ENCODE measurements around the gene NPRL2. TPM values are rescaled to one million over a fixed set of nuclear protein-coding genes. Genes with fewer than 3 reads are reported as not detected.

Gene NPRL2
- total RNA-seq, 1 donor from 2014 or later, result 19.1 TPM

DNA sequence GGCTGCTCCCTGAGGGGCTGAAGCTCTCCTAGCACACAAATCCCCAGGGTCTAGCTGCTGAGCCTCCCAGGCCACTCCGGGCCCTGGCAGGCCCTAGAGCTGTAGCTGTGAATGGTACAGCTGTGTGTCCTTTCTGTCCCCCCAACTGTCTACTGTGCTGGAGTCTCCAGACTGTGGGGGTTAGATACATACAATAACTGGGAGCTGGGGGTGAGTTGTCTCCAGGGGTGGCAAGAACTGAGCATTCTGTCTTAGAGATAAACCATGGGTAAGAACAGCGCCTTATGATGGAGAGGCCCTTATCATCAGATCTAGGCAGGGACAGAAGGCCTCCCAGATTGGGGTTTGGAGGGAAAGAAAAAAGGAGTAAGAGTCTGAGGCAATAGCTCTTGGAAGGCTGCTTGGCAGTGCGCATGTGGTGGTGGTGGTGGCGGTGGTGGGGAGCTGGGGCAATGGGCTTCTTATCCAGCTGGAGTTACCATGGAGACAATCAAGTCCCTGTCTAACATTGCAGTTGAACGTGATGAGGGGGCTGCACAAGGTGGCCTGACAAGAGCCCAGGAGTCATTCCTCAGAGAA, 3.7 kb upstream of the NPRL2 start:
- intact Hi-C loops (cut with DNase I), result loop anchor here (5.0 kb wide), 2 partner anchors 258 to 1148 kb away; partner anchors contain the start of genes CISH and DCAF1

DNA sequence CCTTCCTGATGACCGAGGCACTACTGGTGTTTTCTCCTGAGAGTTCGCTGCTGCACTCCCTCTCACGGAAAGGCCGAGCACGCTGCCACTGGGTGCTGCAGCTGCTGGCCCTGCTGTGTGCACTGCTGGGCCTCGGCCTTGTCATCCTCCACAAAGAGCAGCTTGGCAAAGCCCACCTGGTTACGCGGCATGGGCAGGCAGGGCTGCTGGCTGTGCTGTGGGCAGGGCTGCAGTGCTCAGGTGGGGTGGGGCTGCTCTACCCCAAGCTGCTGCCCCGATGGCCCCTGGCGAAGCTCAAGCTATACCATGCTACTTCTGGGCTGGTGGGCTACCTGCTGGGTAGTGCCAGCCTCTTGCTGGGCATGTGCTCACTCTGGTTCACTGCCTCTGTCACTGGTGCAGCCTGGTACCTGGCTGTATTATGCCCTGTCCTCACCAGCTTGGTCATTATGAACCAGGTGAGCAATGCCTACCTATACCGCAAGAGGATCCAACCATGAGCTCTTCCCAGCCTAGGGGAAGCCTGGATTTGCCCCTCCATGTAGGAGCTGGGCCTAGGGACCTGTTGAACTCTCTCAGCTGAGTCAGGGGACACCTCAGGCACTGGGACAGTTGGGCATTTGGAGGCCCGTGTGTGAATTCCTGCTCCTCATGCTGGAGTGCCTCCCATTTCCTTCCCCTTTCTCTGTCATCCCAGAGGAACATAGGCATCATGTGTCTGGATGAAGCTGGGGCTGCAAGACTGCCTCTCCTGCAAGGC, 2.9 kb upstream of the NPRL2 start:
- intact Hi-C loops (cut with DNase I), result loop anchor here (5.0 kb wide), 2 partner anchors 259 to 1149 kb away; partner anchors contain the start of genes CISH and DCAF1
- DNase-seq (ENCODE audit: low spot score), result no peak

More for the DNA sequence above, 3.7 kb upstream of the NPRL2 start:
- no peak for DNase-seq (ENCODE audit: low spot score)

DNA sequence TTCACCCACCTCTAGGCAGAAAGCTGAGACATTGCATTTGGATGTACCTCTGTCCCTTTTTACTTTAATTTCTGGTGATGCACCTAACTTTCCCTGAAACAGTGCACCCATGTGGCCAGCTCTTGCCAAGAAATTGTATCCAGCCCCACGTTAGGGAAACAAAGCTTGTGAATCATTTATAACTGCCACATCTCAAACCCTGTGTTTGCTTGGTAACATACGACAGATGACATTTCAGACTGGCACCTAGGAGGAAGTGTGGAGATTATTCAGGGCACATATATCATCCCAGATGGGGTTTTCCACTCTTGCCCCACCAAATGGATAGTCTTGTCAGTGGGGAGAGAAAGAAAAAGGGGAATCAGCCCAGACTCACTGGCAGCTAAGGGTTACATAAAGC, 2.2 kb upstream of the NPRL2 start:
- no peak for DNase-seq (ENCODE audit: low spot score)
- intact Hi-C loops (cut with DNase I), result loop anchor here (5.0 kb wide), 2 partner anchors 260 to 1150 kb away; partner anchors contain the start of genes CISH and DCAF1

DNA sequence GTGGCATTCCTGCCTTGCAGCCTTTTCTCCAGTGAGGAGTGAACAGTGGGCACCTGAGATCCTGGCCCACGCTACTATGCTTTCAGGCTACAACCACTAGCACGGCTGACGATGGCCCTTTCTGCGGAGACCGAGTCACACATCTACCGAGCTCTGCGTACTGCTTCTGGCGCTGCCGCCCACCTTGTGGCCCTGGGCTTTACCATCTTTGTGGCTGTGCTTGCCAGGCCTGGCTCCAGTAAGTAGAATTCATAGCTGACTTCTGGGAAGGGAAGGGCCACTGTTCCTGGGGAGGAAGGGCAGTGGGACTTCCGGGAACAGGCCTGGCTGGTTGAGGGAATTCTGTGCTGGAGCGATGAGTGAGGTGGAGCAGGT, 735 bp upstream of the NPRL2 start:
- no peak for DNase-seq (ENCODE audit: low spot score)
- intact Hi-C loops (cut with DNase I), result loop anchor here (1.0 to 5.0 kb wide), 3 partner anchors 8 to 1151 kb away; partner anchors contain the start of genes CISH, DCAF1 and TMEM115

DNA sequence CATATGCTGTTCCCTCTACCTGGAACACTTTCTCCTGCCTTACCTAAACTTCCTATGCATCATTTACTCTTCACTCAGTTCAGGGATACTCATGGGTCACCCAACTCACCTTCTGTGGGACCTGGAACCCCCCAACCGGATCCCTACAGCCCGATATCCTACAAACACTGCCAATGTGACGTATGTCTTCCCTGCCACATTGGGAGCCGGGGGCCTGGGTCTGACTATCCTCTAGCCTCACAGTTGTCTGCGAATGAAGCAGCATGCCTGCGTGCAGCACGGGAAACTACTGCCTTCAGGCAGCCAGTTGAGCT, 405 bp downstream of the NPRL2 start:
- intact Hi-C loops (cut with DNase I), result loop anchor here (5.0 kb wide), 2 partner anchors 262 to 1152 kb away; partner anchors contain the start of genes CISH and DCAF1
- no peak for DNase-seq (ENCODE audit: low spot score)

DNA sequence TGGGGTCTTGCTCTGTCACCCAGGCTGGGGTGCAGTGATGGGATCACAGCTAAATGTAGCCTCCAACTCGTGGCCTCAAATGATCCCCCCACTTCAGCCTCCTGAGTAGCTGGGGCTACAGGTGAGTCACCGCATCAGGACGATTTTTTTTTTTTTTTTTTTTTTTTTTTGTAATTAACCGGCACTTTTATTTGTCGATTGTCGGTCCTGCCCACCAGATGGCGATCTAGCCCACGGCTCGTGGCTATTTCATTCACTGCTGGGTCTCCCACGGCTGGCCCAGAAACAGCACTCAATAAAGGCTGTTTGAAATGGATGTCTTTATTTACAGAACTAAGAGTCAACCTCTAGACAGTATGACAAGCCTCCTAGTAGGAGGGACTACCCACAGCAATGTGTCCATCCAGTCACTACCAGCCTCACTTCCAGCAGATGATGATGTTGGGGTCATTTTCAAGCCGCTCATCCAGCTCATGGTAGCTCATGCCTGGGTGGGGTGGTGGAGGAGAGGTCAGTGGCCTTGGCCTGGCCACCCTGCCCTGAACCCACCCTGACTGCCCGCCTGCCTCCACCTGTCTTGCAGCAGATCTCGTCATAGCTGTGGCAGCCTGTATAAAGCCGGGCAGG, 3.3 kb downstream of the NPRL2 start:
- no peak for DNase-seq (ENCODE audit: low spot score)
- intact Hi-C loops (cut with DNase I), result loop anchor here (2.0 kb wide), 1 partner anchor 196 kb away; no protein-coding TSS in a partner anchor

DNA sequence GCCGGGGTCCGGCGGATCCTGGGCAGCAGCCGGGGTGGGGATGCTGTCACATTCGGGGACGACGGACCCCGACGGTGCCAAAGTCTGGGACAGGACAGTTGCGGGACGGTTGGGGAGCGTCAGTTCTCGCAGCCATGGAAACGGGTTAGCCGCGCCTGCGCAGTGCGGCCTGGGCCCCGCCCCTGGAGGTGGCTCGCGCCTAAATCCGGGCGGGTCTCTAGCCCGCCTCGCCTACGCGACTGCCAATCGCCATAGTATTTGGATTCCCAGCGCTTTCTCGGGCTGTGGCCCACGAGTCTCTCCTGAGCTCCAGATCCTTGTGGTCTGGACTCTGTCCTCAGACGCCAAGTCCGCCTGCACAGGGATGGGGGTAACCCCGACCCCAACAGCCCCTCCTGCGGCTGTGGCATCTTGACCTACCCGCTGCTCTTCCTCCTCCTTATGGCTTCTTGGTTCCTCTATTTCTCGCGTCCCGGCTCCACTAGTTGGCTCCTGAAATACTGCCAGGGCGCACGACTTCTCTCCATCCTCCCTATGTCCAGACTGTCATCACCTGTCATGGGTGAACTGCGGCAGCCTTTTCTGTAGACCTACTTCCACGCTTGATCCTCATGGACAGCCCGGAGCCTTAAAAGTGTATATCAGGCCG, 4.9 kb downstream of the NPRL2 start, which contains the start of gene ZMYND10:
TSS of gene ZMYND10 (minus strand) at position 147 of the 649 bp plus-strand sequence. CDS start 153 bp downstream, outside the sequence.
- intact Hi-C loops (cut with DNase I), result loop anchor here (2.0 kb wide), 1 partner anchor 197 kb away; no protein-coding TSS in a partner anchor
- peak; percentile 88 for DNase-seq (ENCODE audit: low spot score)

DNA sequence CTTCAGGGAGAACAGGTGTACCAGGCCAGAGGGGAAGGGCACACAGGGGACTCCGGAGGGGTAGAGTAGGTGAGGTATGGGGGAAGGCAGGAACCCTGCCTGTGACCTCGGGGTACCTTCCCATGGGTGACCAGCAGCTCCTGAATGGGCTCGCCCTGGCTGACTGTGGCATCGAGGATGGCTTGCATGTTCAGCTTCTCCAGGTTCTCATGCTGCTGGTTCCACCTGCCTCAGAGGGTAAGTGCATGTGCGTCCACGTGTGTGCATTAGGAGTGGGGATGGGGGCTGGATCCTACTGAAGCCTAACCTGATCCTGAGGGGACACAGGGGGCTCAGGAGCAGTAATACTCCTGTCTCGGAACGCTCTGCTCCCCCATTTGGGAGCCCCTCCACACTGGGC, 5.6 kb downstream of the NPRL2 start:
- DNase-seq (ENCODE audit: low spot score), result no peak
- intact Hi-C loops (cut with DNase I), result no loop called here

DNA sequence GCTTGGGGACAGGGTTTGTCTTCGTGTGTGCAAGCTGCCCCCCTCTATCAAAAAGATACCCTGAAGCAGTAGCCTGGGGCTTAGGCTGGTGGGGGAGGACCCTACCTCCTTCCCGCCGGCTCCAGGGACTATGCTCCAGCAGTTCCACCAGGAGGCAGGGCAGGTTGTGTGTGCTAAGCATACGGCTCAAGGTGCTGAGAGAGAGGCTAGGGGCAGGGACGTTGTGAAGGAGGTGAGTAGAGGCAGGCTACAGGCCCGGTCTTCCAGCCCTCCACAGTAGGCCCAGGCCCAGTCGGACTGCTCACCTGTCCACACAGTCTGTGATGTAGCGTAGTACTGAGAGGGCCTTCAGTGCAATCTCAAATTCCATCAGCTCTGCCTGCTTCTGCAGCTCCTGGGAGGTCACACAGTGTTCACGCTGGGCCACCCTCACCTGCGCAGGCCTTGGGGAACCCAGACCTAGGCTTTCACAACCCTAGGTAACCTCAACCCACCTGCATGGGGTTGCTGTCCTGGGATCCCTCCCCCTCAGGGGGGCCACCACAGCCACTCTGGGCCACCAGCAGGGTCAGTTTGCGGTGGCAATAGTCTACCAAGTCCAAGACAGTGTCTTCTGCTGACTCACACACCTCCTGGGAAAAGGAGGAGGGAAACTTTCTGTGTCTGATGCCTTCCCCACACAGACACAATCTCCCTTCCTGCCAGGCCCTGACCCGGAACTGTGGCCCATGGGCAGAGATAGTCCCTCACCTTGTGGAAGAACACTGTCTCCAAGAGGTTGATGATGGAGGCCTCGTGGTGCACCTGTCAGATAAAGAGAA, 7.6 kb downstream of the NPRL2 start:
- intact Hi-C loops (cut with DNase I), result no loop called here

DNA sequence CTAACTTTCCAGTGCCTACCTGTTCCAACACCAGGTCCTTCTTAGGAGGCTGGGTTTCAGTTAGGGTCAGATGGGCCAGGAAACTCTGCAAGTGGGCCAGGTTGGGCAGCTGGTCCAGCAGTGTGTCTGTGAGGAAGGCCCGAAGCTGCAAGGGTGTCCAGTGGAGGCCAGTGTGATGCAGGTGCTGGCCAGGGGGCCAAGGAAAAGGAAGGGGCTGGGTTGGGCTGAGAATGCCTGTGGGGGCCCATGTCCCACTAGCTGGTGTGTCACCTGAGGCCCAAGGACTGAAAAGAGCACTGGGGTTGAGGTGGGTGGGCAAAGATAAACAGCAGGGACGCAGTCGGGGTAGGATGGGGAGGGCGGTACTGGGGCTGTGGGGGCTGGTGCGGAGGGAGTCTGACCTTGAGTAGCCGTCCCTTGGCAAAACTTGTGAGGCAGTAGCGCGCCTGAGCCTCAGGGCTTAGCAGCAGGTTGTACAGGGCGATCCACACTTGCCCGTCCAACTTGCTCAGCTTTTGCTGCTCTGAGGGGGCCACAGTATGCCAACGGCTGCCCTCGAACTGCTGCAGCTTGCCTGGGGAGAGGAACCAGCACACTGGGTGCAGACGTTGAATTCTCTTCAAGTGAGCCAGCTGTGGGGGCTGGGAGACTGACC, 8.5 kb downstream of the NPRL2 start:
- intact Hi-C loops (cut with DNase I), result no loop called here
- DNase-seq (ENCODE audit: low spot score), result no peak

More for the DNA sequence above, 7.6 kb downstream of the NPRL2 start:
- no peak for DNase-seq (ENCODE audit: low spot score)

DNA sequence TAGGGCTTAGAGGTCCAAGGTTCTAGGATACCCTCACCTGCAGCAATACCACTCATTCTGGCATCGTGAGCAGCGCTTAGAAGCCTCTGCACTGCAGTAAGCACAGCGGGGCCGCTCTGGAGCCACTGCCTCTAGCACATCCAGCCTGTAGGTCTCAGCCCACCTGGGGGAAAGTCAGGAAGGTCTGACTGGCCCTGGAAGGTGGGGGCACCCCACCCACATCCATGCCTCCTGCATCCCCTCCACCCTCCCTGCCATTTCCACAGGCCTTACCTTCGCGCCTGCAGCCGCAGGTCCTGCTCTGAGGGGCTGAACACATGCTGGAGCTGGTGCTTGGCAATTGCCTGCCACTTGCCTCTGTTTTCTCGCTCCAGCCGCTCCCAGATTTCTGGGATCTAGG, 9.0 kb downstream of the NPRL2 start:
- intact Hi-C loops (cut with DNase I), result no loop called here
- no peak for DNase-seq (ENCODE audit: low spot score)

DNA sequence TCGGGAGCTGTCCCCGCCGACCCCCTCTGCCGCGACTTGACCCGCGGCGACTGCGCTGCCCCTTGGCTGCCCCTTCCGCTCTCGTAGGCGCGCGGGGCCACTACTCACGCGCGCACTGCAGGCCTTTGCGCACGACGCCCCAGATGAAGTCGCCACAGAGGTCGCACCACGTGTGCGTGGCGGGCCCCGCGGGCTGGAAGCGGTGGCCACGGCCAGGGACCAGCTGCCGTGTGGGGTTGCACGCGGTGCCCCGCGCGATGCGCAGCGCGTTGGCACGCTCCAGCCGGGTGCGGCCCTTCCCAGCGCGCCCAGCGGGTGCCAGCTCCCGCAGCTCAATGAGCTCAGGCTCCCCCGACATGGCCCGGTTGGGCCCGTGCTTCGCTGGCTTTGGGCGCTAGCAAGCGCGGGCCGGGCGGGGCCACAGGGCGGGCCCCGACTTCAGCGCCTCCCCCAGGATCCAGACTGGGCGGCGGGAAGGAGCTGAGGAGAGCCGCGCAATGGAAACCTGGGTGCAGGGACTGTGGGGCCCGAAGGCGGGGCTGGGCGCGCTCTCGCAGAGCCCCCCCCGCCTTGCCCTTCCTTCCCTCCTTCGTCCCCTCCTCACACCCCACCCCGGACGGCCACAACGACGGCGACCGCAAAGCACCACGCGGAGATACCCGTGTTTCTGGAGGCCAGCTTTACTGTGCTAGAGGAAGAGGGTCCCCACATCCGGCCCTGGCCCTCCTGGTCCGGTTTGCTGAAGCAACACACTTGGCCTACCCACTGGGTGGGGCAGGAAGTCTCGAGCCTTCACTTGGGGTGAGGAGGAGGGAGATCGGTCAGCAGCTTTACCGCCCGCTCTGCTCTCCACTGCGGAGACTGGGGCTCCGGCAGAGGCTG, 9.9 kb downstream of the NPRL2 start, which contains the start of gene RASSF1:
TSS of gene RASSF1 (minus strand) at position 389 of the 882 bp plus-strand sequence. CDS start at position 358, 31 bp downstream.
- intact Hi-C loops (cut with DNase I), result no loop called here
- peak; percentile 87 for DNase-seq (ENCODE audit: low spot score)

DNA sequence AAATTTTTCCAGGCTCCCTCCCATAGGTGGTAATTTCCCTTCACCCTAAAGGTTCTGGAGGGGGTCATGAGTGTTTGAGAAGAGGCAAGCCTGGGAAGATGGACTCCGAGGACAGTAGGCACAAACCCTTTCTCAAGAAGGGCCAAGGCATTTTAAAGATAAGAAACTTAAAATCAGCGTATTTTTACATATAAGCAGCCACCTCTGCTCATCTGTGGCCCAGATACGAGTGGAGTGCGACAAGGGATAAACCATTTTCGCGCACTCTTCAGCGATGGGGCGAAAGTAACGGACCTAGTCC, 10.5 kb downstream of the NPRL2 start:
- intact Hi-C loops (cut with DNase I), result no loop called here
- DNase-seq (ENCODE audit: low spot score), result no peak

DNA sequence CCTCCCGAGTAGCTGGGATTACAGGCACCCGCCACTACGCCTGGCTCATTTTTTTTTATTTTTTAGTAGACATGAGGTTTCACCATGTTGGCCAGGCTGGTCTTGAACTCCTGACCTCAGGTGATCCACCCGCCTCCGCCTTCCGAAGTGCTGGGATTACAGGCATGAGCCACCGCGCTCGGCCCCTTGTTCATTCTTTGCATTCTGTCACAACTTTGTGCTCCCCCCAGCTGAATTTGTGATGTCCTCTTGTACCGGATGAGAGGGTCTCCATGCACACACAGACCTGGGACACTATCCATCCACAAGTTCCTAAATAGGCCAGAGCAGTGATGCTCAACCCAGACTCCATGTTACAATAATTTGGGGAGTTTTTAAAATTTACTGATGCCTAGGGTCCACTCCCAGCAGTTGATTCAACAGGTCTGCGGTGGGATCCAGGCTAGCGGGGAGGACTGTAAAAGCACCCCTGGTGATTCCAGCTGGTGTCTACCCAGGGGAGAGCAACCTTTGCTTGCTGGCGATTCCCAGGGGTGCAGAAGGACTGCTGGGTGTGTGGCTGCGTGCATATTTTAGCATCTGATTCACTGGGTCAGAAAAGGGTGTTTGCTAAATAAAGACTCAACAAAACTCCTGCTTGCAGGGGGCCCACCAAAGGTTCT, 11.0 kb downstream of the NPRL2 start:
- intact Hi-C loops (cut with DNase I), result loop anchor here (5.0 kb wide), 1 partner anchor 37 kb away; the partner anchor contains the start of gene HYAL1
- DNase-seq (ENCODE audit: low spot score), result no peak

DNA sequence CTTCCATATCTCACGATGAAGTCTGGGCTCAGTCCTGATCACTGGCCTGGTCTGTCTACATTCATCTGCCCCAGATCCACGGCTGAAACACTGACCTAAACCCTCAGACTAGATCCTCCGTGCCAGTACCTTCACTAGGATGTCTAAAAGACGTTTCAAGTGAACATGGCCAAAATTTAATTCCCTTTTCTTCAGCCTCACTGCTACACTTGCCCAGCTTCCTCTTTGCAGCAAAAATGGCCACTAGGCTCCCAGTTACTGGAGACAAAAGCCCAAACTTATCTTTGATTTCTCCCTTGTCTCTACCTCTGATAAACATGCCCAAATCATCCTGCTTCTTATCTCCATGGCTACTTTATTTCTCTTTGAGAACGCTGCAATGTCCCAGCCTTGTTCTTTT, 11.6 kb downstream of the NPRL2 start:
- intact Hi-C loops (cut with DNase I), result loop anchor here (5.0 kb wide), 1 partner anchor 37 kb away; the partner anchor contains the start of gene HYAL1
- DNase-seq (ENCODE audit: low spot score), result no peak

DNA sequence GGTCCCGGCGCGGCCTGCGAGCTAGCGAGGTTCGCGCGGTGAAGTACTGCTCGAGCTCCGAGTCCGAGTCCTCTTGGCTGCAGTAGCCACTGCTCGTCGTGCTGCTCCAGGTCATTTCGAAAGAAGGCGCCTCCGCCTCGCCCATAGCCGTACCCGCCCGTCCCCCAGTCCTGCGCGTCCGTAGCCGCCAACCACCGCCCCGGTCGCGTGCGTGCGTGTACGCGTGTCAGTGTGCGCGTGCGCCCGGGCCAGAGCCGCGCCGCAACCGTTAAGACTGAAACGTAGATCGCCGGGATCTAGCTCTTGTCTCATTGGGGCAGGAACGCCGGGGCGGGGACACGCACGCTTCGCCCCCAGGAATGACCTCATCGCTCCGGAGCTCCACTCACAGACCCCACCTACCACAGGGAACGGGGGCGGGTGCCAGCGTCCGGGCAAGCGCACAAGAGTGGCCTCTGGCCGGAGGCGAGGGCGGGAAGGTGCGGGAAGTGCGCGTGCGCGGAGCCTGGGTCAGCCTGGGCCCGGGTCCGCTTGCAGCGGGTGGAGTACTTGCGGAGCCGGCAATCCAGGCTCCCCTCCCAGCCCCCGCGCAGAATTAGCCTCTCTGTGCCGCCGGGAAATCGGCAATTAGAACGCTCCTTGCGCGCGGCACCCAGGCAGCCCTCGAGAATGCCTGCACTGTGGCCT, 13.3 kb downstream of the NPRL2 start:
- intact Hi-C loops (cut with DNase I), result loop anchor here (5.0 kb wide), 1 partner anchor 35 kb away; the partner anchor contains the start of gene HYAL1

More for the DNA sequence above, 13.3 kb downstream of the NPRL2 start:
- DNase-seq (ENCODE audit: low spot score), result peak; percentile 100

Measured in cardiac septum (tissue), 1 donor.